GM12875 (cell line): ENCODE measurements around the gene DLK1.

ENCODE experiments used
- H3K4me3 ChIP-seq: one replicate; pipeline ENCODE4 v1.5.1; 2011; ENCODE audit warnings: low read depth, low read length, control low read depth
- TF ChIP-seq, protein P1 (sequence below): IDR thresholded peaks from 2 replicates; pipeline ENCODE4 v1.5.1; 2011; ENCODE audit warnings: low read depth, mild to moderate bottlenecking, control low read depth, inconsistent platforms, low read length, moderate library complexity, borderline replicate concordance; ENCODE audit not compliant: insufficient read depth

Gene DLK1

DNA sequence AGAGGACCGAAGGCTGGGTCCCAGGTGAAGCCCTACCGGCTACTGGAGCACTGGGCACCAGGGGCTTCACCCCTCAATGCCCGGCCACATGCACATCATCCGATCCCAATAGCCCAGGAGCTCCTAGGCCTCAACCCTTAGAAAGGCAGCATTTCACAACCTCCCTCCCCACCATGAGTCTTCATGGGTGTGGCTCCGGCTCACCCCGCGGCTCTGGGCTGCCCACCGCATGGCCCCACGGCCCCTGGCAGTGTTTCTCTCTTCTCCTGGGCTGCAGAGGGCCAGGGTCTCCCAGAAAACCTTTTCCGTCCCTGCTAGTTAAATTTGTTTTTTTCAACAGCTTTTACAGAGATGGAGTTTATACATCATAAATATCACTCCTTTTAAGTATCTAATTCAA is 28.6 kb upstream of the DLK1 start:
- H3K4me3 ChIP-seq, result no peak overlapping the region
- TF ChIP-seq, protein P1, sequence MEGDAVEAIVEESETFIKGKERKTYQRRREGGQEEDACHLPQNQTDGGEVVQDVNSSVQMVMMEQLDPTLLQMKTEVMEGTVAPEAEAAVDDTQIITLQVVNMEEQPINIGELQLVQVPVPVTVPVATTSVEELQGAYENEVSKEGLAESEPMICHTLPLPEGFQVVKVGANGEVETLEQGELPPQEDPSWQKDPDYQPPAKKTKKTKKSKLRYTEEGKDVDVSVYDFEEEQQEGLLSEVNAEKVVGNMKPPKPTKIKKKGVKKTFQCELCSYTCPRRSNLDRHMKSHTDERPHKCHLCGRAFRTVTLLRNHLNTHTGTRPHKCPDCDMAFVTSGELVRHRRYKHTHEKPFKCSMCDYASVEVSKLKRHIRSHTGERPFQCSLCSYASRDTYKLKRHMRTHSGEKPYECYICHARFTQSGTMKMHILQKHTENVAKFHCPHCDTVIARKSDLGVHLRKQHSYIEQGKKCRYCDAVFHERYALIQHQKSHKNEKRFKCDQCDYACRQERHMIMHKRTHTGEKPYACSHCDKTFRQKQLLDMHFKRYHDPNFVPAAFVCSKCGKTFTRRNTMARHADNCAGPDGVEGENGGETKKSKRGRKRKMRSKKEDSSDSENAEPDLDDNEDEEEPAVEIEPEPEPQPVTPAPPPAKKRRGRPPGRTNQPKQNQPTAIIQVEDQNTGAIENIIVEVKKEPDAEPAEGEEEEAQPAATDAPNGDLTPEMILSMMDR, result no peak

DNA sequence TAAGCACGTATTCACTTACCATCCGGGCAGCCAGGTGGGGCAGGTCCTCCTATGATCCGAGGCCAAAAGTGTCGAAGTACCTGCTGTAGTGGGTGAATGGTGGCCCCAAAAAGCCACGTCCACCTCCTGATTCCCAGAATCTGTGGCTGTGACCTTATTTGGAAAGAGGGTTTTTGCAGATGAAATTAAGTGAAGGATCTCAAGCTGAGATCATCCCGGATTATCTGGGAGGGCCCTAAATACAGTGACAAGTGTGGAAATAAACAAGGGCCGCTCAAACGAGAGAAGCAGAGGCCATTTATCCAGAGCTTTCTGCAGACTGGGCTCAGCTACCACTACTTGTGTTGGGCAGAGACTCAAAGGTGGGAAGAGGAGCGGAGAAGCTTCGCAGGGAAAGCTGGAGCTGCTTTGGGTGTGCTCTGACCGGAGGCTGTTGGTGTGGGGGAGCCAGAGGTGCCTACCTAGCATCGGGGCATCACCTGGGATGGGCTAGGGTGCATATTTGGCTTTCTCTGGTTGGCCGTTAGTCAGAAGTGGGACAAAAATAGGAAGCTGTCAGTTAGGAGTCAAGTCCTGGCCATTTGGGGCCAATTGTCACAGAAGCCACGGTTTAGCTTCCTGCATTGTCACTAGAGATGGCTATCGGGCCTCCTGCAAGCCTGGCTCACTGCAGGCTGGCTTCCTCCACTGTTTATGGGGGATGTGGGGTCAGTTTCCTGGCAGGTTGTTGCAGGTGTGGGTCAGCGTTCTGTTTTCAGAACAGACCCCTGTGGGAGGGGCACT is 27.8 kb upstream of the DLK1 start:
- no peak overlapping the region for H3K4me3 ChIP-seq
- TF ChIP-seq, protein P1, result no peak

GRCh38 chr14:100701314-100701713 is 25.4 kb upstream of the DLK1 start:
- no peak overlapping the region for H3K4me3 ChIP-seq
- TF ChIP-seq, protein P1, result no peak

DNA sequence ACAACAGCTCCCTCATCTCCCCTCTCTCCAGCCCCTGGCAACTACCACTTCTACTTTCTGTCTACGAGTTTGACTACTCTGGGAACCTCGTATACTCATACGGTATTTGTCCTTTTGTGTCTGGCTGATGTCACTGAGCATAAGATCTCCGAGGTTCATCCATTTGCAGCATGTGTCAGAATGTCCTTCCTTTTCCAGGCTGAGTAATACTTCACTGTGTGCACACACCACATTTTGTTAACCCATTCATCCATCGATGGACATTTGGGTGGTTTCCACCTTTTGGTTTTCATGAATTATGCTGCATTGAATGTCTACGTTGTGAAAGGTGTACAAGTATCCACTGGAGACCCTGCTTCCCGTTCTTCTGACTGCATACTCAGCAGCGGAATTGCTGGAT is 24.1 kb upstream of the DLK1 start:
- H3K4me3 ChIP-seq, result no peak overlapping the region
- TF ChIP-seq, protein P1, result no peak

DNA sequence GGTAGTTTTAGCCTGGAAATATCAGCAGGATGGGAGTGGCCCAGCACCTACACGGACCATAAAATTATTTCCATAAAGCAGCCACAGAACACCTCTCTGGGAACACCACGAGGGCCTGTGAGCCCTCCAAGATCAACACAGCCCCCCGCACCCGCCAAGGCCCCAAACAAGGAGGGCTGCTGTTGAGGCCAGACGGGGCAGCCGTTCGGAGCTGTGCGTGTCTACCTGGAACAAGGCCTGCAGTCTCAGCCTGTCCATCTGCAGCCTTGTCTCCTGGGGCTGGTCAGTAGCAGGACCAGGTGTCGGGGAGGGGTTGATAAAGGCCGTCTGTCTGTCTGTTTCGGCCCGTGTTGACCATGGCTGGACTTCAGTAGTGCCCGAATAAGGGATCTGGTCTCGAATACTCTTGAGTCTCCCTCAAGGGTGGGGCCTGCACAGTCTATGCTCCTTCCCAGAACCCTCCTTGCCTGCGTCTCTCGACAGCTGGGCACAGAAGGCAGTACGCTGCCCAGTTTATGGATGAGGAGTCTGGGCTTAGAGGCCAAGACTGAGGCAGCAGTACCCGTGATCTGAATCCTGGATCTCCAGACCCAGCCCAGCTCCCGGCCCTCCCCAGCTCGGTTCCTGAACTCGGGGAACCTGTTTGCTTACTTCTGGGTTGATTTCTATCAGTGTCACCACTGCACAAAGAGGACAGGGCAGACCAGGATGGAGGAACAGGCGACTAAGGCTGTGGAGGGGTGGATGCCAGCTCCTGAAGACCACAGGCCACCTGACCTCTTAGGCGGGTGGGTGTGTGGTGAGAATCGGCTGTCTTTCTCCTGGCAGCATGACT is 23.1 kb upstream of the DLK1 start:
- TF ChIP-seq, protein P1, result no peak
- H3K4me3 ChIP-seq, result no peak overlapping the region

- H3K4me3 ChIP-seq, result no peak overlapping the region
- TF ChIP-seq, protein P1, result no peak
These were observed 20.5 kb upstream of the DLK1 start for GRCh38 chr14:100706200-100706599.
